ENCODE data around the gene GMDS.

GMDS gene

DNA sequence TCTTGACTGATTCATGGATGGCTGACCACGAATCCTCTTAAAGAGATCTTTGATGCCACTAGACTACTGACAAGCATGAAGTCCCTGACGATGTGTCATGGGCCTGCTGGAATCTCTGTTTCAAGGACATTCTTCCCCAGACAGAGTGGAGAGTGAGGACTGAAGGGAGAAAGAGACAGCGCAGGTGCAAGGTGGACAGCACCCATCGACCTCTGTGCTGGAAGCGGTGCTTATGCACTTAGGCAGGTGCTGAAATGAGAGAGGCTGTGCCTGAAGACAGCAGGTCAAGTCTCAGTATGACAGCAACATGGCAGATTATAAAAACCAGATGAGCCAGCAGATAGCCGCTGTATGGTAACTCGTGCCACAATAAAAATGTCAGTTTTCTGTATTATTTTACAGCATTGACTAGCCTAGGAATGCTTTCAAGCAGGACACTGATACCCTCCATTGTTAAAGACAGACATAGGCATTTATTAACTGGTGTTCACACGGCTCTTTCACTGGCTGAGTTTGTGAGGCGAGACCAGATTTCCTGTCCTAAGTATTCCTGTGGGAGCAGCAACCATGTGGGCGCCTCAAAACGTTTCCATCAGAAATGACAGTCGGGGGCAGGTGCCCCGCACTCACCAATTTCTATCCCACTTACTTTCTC lies 588.2 kb downstream of the GMDS start:
- DNase-seq (ENCODE audit: low read depth in 2 of 2), result no peak
- TF ChIP-seq, protein P1, sequence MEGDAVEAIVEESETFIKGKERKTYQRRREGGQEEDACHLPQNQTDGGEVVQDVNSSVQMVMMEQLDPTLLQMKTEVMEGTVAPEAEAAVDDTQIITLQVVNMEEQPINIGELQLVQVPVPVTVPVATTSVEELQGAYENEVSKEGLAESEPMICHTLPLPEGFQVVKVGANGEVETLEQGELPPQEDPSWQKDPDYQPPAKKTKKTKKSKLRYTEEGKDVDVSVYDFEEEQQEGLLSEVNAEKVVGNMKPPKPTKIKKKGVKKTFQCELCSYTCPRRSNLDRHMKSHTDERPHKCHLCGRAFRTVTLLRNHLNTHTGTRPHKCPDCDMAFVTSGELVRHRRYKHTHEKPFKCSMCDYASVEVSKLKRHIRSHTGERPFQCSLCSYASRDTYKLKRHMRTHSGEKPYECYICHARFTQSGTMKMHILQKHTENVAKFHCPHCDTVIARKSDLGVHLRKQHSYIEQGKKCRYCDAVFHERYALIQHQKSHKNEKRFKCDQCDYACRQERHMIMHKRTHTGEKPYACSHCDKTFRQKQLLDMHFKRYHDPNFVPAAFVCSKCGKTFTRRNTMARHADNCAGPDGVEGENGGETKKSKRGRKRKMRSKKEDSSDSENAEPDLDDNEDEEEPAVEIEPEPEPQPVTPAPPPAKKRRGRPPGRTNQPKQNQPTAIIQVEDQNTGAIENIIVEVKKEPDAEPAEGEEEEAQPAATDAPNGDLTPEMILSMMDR (IDR thresholded peaks at IDR 0.05; ENCODE audit: low read depth, low read length), result no peak
- H3K4me3 ChIP-seq (replicated peaks in 1 of 2; ENCODE audit: low read depth in 2 of 2, low read length in 2 of 2), result no peak overlapping the region

DNA sequence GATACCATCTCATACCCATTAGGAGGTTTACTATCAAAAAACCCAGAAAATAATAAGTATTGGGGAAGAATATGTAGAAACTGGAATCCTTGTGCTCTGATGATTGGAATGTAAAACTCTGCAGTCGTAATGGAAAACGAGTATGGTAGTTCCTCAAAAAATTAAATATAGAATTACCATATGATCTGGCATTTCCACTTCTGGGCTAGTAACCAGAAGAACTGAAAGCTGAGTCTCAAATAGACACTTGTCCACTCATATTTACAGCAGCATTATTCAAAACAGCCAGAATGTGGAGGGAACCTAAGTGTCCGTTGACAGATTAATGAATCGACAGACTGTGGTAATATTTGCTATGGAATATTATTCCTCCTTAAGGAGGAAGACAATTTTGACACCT lies 591.4 kb downstream of the GMDS start:
- H3K4me3 ChIP-seq (replicated peaks in 1 of 2; ENCODE audit: low read depth in 2 of 2, low read length in 2 of 2), result no peak overlapping the region
- DNase-seq (ENCODE audit: low read depth in 2 of 2), result no peak
- TF ChIP-seq, protein P1 (IDR thresholded peaks at IDR 0.05; ENCODE audit: low read depth, low read length), result no peak

DNA sequence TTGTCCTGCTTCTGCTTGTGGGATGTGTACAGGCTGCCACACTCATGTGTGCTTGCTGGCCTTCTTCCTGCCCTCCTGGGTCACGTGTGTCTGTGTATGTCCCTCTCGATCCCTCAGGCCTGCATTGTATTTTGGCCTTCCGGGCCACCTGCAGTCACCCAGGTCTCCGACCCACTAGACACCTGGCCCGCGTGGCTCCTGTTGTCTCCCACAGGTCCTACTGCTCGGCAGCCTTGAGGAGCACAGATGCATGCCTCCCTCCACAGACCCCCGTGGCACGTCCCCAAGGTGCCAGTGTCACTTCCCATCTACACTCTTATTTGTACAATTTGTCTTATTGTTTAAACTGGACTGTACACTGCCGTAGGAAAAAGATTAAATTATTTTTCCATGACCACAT lies 592.6 kb downstream of the GMDS start:
- DNase-seq (ENCODE audit: low read depth in 2 of 2), result no peak
- TF ChIP-seq, protein P1 (IDR thresholded peaks at IDR 0.05; ENCODE audit: low read depth, low read length), result no peak
- no peak overlapping the region for H3K4me3 ChIP-seq (replicated peaks in 1 of 2; ENCODE audit: low read depth in 2 of 2, low read length in 2 of 2)

DNA sequence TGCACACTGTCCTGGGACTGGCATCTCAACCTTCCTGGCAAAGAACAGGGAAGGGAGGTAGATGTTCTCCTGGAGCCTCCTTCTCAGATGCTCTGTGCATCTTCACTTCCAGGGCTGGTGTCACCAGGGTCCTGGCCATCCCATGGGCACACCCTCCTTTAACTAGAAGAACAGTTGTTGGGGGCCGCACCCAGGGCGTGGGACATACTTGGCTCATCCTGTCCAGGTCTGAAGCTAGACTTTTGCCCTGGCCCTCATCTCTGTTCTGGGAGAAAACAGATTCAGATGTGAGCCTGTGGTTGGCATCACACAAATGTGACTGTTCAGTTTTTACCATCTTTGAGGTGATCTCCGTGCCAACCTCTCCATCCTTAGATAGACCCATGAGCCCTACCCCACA lies 594.0 kb downstream of the GMDS start:
- no peak overlapping the region for H3K4me3 ChIP-seq (replicated peaks in 1 of 2; ENCODE audit: low read depth in 2 of 2, low read length in 2 of 2)
- TF ChIP-seq, protein P1 (IDR thresholded peaks at IDR 0.05; ENCODE audit: low read depth, low read length), result no peak
- no peak for DNase-seq (ENCODE audit: low read depth in 2 of 2)

DNA sequence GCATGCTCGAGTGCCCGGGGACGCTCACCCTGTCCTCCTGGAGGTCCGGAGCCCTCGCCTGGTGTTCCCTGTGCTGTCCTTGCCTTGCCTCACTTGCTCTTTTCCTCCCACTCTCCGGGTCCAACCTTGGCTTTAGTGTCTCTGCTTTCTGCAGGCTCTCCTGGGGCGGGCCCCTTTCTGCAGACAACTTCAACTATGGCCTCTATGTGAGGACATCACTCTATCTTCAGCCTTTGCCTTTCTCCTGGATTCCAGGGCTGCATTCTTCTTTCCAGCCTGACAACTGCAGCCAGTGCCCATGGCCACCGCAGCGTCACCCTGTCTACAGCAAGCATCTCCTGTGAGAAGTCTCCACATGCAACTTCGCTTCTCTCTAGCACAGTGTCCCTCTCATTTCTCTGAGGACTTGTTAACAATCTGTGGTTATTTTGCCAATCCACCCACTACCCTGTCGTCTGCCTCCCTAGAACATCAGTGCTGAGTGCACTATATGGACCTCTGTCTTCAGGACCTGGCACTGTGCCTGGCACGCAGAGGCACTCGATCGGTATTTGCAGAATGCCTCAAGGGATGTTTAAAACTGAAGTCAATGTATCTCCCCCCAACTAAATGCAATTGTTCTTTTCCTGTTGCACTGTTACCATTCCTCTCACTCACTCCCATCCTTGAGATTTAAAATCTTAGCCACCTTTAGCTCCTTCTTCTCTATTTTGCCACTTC lies 599.8 kb downstream of the GMDS start:
- no peak overlapping the region for H3K4me3 ChIP-seq (replicated peaks in 1 of 2; ENCODE audit: low read depth in 2 of 2, low read length in 2 of 2)
- TF ChIP-seq, protein P1 (IDR thresholded peaks at IDR 0.05; ENCODE audit: low read depth, low read length), result no peak
- DNase-seq (ENCODE audit: low read depth in 2 of 2), result peak in 1 of 2 donors; percentile 17

DNA sequence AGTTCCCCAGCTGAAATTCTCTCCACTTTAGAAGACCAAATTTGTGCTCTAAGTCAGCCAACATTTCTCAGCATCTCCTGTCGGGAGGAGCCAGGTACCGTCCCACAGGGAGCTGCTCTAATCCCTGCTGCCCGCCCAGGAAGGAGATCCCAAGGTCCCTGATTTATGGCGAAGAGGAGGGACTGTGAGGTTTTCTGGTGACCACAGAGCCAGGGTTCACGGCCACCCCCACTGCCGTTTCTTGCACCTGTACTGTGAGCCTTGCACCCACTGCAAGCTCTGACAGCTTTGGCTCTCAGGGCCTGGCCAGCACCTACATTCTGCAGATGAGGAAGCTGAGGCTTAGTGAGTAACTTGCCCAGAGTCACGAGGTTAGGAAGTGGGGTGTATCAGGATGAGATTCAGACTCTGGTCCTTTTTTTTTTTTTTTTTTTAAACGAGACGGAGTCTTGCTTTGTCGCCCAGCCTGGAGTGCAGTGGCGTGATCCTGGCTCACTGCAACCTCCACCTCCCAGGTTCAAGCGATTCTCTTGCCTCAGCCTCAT lies 600.8 kb downstream of the GMDS start:
- H3K4me3 ChIP-seq (replicated peaks in 1 of 2; ENCODE audit: low read depth in 2 of 2, low read length in 2 of 2), result no peak overlapping the region
- no peak for DNase-seq (ENCODE audit: low read depth in 2 of 2)
- TF ChIP-seq, protein P1 (IDR thresholded peaks at IDR 0.05; ENCODE audit: low read depth, low read length), result no peak
